ENCODE measurements around the gene EIF2B4. TPM values are rescaled to one million over a fixed set of nuclear protein-coding genes. Genes with fewer than 3 reads are reported as not detected.
A peak's percentile ranks its signal among the peaks of the same experiment; 100 is the strongest.
"Not testable (repeated sequence)": the region's sequence is repeated elsewhere in the genome, so short reads cannot be mapped to it uniquely, and the experiment has no call there.

The EIF2B4 gene
- total RNA-seq, 1 donor from 2014 or later = 46.7 TPM

GRCh38 chr2:27324720-27325119 is 45.4 kb downstream of the EIF2B4 start:
- Histone ChIP-seq H3K36me3 (ENCODE audit: control insufficient read depth, insufficient read depth, low read length) (peaks cover 3% of the 10 kb centered on the region), H3K27me3 (ENCODE audit: control insufficient read depth, insufficient read depth, low read length) (no peaks in the 10 kb centered on the region), H3K4me3 (ENCODE audit: low read depth, low read length) (no peak overlapping the region)
- TF ChIP-seq CTCF (IDR thresholded peaks at IDR 0.05; ENCODE audit: insufficient read depth, low read length, poor library complexity, severe bottlenecking) = no peak
- DNase-seq (ENCODE audit: low read depth) = no peak

GRCh38 chr2:27323596-27324285 is 46.4 kb downstream of the EIF2B4 start:
- H3K27me3 ChIP-seq (ENCODE audit: control insufficient read depth, insufficient read depth, low read length) = no peaks in the 10 kb centered on the region
- TF ChIP-seq CTCF (IDR thresholded peaks at IDR 0.05; ENCODE audit: insufficient read depth, low read length, poor library complexity, severe bottlenecking) = no peak
- peak overlapping the region; percentile 90 for H3K4me3 ChIP-seq (ENCODE audit: low read depth, low read length)
- no peak for DNase-seq (ENCODE audit: low read depth)
- peaks cover 1% of the 10 kb centered on the region for H3K36me3 ChIP-seq (ENCODE audit: control insufficient read depth, insufficient read depth, low read length)

GRCh38 chr2:27322766-27323595 is 47.2 kb downstream of the EIF2B4 start, which contains the start of gene MPV17:
Gene MPV17, minus strand, starts transcription at chr2:27323097. Its CDS starts 580 bp downstream, at chr2:27322517.
- Histone ChIP-seq H3K36me3 (ENCODE audit: control insufficient read depth, insufficient read depth, low read length) (peaks cover 1% of the 10 kb centered on the region), H3K4me3 (ENCODE audit: low read depth, low read length) (peak within 1 kb of the TSS; percentile 90), H3K27me3 (ENCODE audit: control insufficient read depth, insufficient read depth, low read length) (no peaks in the 10 kb centered on the region)
- no peak for TF ChIP-seq CTCF (IDR thresholded peaks at IDR 0.05; ENCODE audit: insufficient read depth, low read length, poor library complexity, severe bottlenecking)
- peak; percentile 80 for DNase-seq (ENCODE audit: low read depth)

- peak overlapping the region; percentile 90 for H3K4me3 ChIP-seq (ENCODE audit: low read depth, low read length)
- H3K27me3 ChIP-seq (ENCODE audit: control insufficient read depth, insufficient read depth, low read length) = no peaks in the 10 kb centered on the region
- TF ChIP-seq CTCF (IDR thresholded peaks at IDR 0.05; ENCODE audit: insufficient read depth, low read length, poor library complexity, severe bottlenecking) = no peak
- H3K36me3 ChIP-seq (ENCODE audit: control insufficient read depth, insufficient read depth, low read length) = peaks cover 1% of the 10 kb centered on the region
- no peak for DNase-seq (ENCODE audit: low read depth)
Observed at GRCh38 chr2:27322301-27322765, 47.8 kb downstream of the EIF2B4 start.

- peak; percentile 61 for TF ChIP-seq CTCF (IDR thresholded peaks at IDR 0.05; ENCODE audit: insufficient read depth, low read length, poor library complexity, severe bottlenecking)
- DNase-seq (ENCODE audit: low read depth) = peak; percentile 97
- Histone ChIP-seq H3K27me3 (ENCODE audit: control insufficient read depth, insufficient read depth, low read length) (no peaks in the 10 kb centered on the region), H3K36me3 (ENCODE audit: control insufficient read depth, insufficient read depth, low read length) (no peaks in the 10 kb centered on the region), H3K4me3 (ENCODE audit: low read depth, low read length) (no peak overlapping the region)
Observed at GRCh38 chr2:27320958-27321543, 49.1 kb downstream of the EIF2B4 start.

GRCh38 chr2:27319839-27320238 is 50.3 kb downstream of the EIF2B4 start:
- not testable (repeated sequence) for H3K36me3 ChIP-seq (ENCODE audit: control insufficient read depth, insufficient read depth, low read length); H3K4me3 ChIP-seq (ENCODE audit: low read depth, low read length); H3K27me3 ChIP-seq (ENCODE audit: control insufficient read depth, insufficient read depth, low read length); DNase-seq (ENCODE audit: low read depth)
